Measurements from ENCODE around the gene ZSCAN5B. TPM values are rescaled to one million over a fixed set of nuclear protein-coding genes. Genes with fewer than 3 reads are reported as not detected.

ZSCAN5B gene, protein sequence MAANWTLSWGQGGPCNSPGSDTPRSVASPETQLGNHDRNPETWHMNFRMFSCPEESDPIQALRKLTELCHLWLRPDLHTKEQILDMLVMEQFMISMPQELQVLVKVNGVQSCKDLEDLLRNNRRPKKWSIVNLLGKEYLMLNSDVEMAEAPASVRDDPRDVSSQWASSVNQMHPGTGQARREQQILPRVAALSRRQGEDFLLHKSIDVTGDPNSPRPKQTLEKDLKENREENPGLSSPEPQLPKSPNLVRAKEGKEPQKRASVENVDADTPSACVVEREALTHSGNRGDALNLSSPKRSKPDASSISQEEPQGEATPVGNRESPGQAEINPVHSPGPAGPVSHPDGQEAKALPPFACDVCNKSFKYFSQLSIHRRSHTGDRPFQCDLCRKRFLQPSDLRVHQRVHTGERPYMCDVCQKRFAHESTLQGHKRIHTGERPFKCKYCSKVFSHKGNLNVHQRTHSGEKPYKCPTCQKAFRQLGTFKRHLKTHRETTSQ
- total RNA-seq: not detected in 2 replicates

DNA sequence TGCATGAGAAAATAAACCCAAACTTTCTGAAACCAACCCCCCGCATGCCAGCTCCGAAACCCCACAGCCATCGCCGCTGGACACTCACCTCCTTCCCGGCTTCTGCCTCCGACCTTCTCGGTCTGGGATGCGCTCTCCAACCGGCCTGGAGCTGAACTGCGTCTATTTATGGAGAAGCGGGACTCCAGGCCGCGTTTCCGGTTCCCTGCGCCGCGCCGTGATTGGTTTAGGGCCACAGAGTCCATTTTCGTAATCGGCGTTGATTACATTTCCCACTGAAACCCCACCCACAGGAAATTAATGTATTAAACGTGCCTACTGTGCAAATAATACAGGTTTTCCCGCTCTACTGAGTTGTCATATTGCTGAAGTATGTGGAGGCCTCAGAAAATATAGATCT is at the start of gene ZSCAN5B:
TSS of gene ZSCAN5B (minus strand) at position 138 of the 400 bp plus-strand sequence. CDS start 4,731 bp downstream, outside the sequence.

DNA sequence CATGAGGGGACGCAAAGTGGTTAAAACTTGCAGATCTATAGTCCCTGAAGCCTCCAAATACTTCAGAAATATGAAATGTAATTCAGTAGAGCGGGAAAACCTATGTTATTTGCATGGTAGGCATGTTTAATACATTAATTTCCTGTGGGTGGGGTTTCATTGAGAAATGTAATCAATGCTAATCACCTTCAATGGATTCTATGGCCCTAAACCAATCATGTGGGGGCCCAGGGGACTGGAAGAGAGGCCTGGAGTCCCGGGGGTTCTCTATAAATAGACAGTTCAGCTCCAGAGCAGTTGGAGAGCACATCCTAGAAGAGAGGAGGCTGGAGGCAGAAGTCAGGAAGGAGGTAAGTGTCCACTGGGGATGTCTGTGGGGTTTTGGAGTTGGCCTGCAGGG is 4.4 kb upstream of the ZSCAN5B start, which contains the start of gene ZSCAN5C:
TSS of gene ZSCAN5C (plus strand) at position 301 of the 400 bp plus-strand sequence. CDS start 3,641 bp downstream, outside the sequence.

DNA sequence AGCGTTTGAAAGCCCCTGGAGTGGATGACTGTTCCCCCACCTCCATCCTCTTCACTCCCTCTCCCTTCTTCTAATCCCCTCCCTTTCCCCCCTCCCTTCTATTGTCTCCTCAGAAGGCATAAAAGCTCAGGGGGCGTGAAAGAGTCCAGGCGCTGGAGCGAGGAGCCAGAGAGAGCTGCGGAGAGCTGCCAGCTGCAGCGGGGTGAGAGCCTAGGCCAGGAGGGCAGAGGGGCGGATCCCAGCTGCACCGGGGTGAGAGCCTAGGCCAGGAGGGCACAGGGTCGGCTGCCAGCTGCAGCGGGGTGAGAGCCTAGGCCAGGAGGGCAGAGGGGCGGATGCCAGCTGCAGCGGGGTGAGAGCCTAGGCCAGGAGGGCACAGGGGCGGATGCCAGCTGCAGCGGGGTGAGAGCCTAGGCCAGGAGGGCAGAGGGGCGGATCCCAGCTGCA is 21.7 kb downstream of the ZSCAN5B start, which contains the start of gene GALP:
TSS of gene GALP (plus strand) at position 148 of the 447 bp plus-strand sequence. CDS start 1,101 bp downstream, outside the sequence.

GRCh38 chr19:56140583-56141416 is 56.8 kb downstream of the ZSCAN5B start, which contains the start of gene ZNF444:
Gene ZNF444, plus strand, starts transcription at chr19:56141287. Its CDS starts 5,625 bp downstream, at chr19:56146912.

Other genes with a start within 250 kb of the ZSCAN5B start
- gene NLRP8, start 250.0 kb downstream of the ZSCAN5B start, total RNA-seq: not detected in 2 replicates
- gene NLRP5, start 211.0 kb downstream of the ZSCAN5B start, total RNA-seq: not detected in 2 replicates
- gene ZNF787, start 76.5 kb downstream of the ZSCAN5B start, total RNA-seq: 20.2 and 30.2 TPM in 2 replicates
- gene ZNF444, start 56.5 kb downstream of the ZSCAN5B start, total RNA-seq: 12.9 and 13.9 TPM in 2 replicates
- not detected in 2 replicates for gene GALP, start 21.8 kb downstream of the ZSCAN5B start, total RNA-seq
- under 0.01 TPM in 1 of 2 replicates, not detected in the other for gene ZSCAN5C, start 4.5 kb upstream of the ZSCAN5B start, total RNA-seq
- gene EDDM13, start 75.0 kb upstream of the ZSCAN5B start, total RNA-seq: not detected in 2 replicates
- gene ZSCAN5A, start 117.1 kb upstream of the ZSCAN5B start, total RNA-seq: 5.1 and 5.9 TPM in 2 replicates
- gene ZNF582, start 195.8 kb upstream of the ZSCAN5B start, total RNA-seq: 1.00 and 2.5 TPM in 2 replicates
- gene ZNF583, start 206.5 kb upstream of the ZSCAN5B start, total RNA-seq: 5.8 and 7.7 TPM in 2 replicates

Data from uterine smooth muscle cell (primary cell).